Activated CD4-positive, alpha-beta T cell treated with anti-CD3 and anti-CD28 coated beads, Interleukin-2, amount 50 U/mL, for 16 hours (primary cell): ENCODE results near the gene RPS6KA2.
A peak's percentile ranks its signal among the peaks of the same experiment; 100 is the strongest.
"Not testable (repeated sequence)": the region's sequence is repeated elsewhere in the genome, so short reads cannot be mapped to it uniquely, and the experiment has no call there.

Experiments used
- DNase-seq: peaks from one replicate; pipeline ENCODE4 v3.0.0-alpha.2; 2020

RPS6KA2 gene

GRCh38 chr6:166588691-166589336 is 38.2 kb downstream of the RPS6KA2 start:
- no peak for DNase-seq

GRCh38 chr6:166587631-166588413 is 39.2 kb downstream of the RPS6KA2 start:
- DNase-seq = no peak

- DNase-seq = peak; percentile 57
Observed at GRCh38 chr6:166586424-166587156, 40.5 kb downstream of the RPS6KA2 start, which contains the start of gene RAMACL. TSS of gene RAMACL (minus strand) at chr6:166586678. CDS start at chr6:166586477, 201 bp downstream.

- DNase-seq = no peak
Observed at GRCh38 chr6:166584853-166585429, 42.1 kb downstream of the RPS6KA2 start.

- no peak for DNase-seq
Observed at GRCh38 chr6:166584155-166584554, 42.9 kb downstream of the RPS6KA2 start.

- DNase-seq = no peak
Observed at GRCh38 chr6:166583230-166583965, 43.7 kb downstream of the RPS6KA2 start.

GRCh38 chr6:166582258-166582657 is 44.8 kb downstream of the RPS6KA2 start:
- no peak for DNase-seq

GRCh38 chr6:166581801-166582200 is 45.2 kb downstream of the RPS6KA2 start:
- DNase-seq = not testable (repeated sequence)

GRCh38 chr6:166581091-166581511 is 46.0 kb downstream of the RPS6KA2 start:
- no peak for DNase-seq

GRCh38 chr6:166580076-166581050 is 46.7 kb downstream of the RPS6KA2 start:
- DNase-seq = no peak

- DNase-seq = no peak
Observed at GRCh38 chr6:166579237-166579850, 47.7 kb downstream of the RPS6KA2 start.

GRCh38 chr6:166578536-166579236 is 48.4 kb downstream of the RPS6KA2 start:
- no peak for DNase-seq

GRCh38 chr6:166575205-166575604 is 51.8 kb downstream of the RPS6KA2 start:
- no peak for DNase-seq

- DNase-seq = no peak
Observed at GRCh38 chr6:166573511-166574216, 53.4 kb downstream of the RPS6KA2 start.

- no peak for DNase-seq
Observed at GRCh38 chr6:166572370-166573261, 54.4 kb downstream of the RPS6KA2 start.

GRCh38 chr6:166570929-166571713 is 55.9 kb downstream of the RPS6KA2 start:
- no peak for DNase-seq

- DNase-seq = no peak
Observed at GRCh38 chr6:166569206-166569605, 57.8 kb downstream of the RPS6KA2 start.
